Gastrocnemius medialis (tissue), 4 donors: ENCODE measurements around the gene PHF10.

Experiments
- CTCF ChIP-seq, 5 experiments: fragments of 450-650 bp in 3 of 5; fragments of 200-600 bp in 2 of 5; sonication (generic) in 2 of 5; IDR thresholded peaks in 4 of 5; conservative IDR thresholded peaks in 1 of 5; 1 replicate in 4 of 5; 2 replicates in 1 of 5; pipeline ENCODE4 v1.5.1; 2016 to 2019; ENCODE audit warnings: antibody characterized with exemption in 5 of 5, mild to moderate bottlenecking in 3 of 5, moderate library complexity in 3 of 5
- POLR2A ChIP-seq, 2 donors: fragments of 450-650 bp; IDR thresholded peaks; one replicate each; pipeline ENCODE4 v1.6.1; 2017; ENCODE audit warnings: antibody characterized with exemption in 2 of 2, mild to moderate bottlenecking in 2 of 2, moderate library complexity in 2 of 2

GRCh38 chr6:169656546-169657283 is 67.6 kb downstream of the PHF10 start:
- TF ChIP-seq CTCF (IDR thresholded peaks at IDR 0.05 in 4 of 5, conservative IDR thresholded peaks at IDR 0.05 in 1 of 5) (no peak), POLR2A (IDR thresholded peaks at IDR 0.05) (no peak)
